ENCODE data around the gene IQSEC1.

IQSEC1 gene

GRCh38 chr3:13025778-13026518, 47.3 kb downstream of the IQSEC1 start:
- no peak for DNase-seq

GRCh38 chr3:13025090-13025489, 48.1 kb downstream of the IQSEC1 start:
- peak; percentile 59 for DNase-seq

GRCh38 chr3:13024765-13025065, 48.5 kb downstream of the IQSEC1 start:
- DNase-seq, result no peak

GRCh38 chr3:13023971-13024764, 49.1 kb downstream of the IQSEC1 start:
- no peak for DNase-seq

- peak; percentile 15 for DNase-seq
Observed at GRCh38 chr3:13023235-13023970, 49.8 kb downstream of the IQSEC1 start.

GRCh38 chr3:13022348-13023234, 50.6 kb downstream of the IQSEC1 start:
- DNase-seq, result peak; percentile 86

GRCh38 chr3:13021141-13022114, 51.8 kb downstream of the IQSEC1 start:
- peak; percentile 8 for DNase-seq

- DNase-seq, result no peak
Observed at GRCh38 chr3:13020159-13020750, 53.0 kb downstream of the IQSEC1 start.

GRCh38 chr3:13019243-13020095, 53.8 kb downstream of the IQSEC1 start:
- DNase-seq, result peak; percentile 79

GRCh38 chr3:13018561-13019242, 54.5 kb downstream of the IQSEC1 start:
- DNase-seq, result no peak

- no peak for DNase-seq
Observed at GRCh38 chr3:13018043-13018451, 55.2 kb downstream of the IQSEC1 start.

- no peak for DNase-seq
Observed at GRCh38 chr3:13017361-13018042, 55.7 kb downstream of the IQSEC1 start.

- no peak for DNase-seq
Observed at GRCh38 chr3:13016721-13017255, 56.4 kb downstream of the IQSEC1 start.

GRCh38 chr3:13016083-13016720, 57.0 kb downstream of the IQSEC1 start:
- no peak for DNase-seq

- DNase-seq, result no peak
Observed at GRCh38 chr3:13015286-13016082, 57.7 kb downstream of the IQSEC1 start.

- no peak for DNase-seq
Observed at GRCh38 chr3:13014755-13015285, 58.4 kb downstream of the IQSEC1 start.
